Thyroid gland (tissue), 4 donors: ENCODE measurements around the gene B3GALT2.

Experiments used
- CTCF ChIP-seq, 6 experiments: fragments of 200-600 bp in 3 of 6; fragments of 450-650 bp in 3 of 6; sonication (generic) in 3 of 6; IDR thresholded peaks; one replicate each; pipeline ENCODE4 v1.5.1; 2016 to 2019; ENCODE audit warnings: antibody characterized with exemption in 6 of 6, mild to moderate bottlenecking in 2 of 6, inconsistent platforms in 1 of 6, moderate library complexity in 1 of 6
- POLR2A ChIP-seq, 2 donors: fragments of 450-650 bp; IDR thresholded peaks; one replicate each; pipeline ENCODE4 v1.6.1; 2017; ENCODE audit warnings: antibody characterized with exemption in 2 of 2, mild to moderate bottlenecking in 2 of 2, moderate library complexity in 1 of 2

GRCh38 chr1:193144361-193144938, 42.0 kb downstream of the B3GALT2 start:
- TF ChIP-seq CTCF (IDR thresholded peaks at IDR 0.05) (no peak), POLR2A (IDR thresholded peaks at IDR 0.05) (no peak)
